Measurements from ENCODE around the gene SLC7A6. TPM values are rescaled to one million over a fixed set of nuclear protein-coding genes. Genes with fewer than 3 reads are reported as not detected.

The SLC7A6 gene
- total and polyA plus RNA-seq, 10 of the 15 experiments (the other 5 are each of a cell fraction or from before 2014, with no cell fraction given): 8.2 to 60.4 (median 28.6) TPM

- Histone ChIP-seq H3K9ac (ENCODE audit: control insufficient read depth, insufficient read depth, low read length) (no peak overlapping the region), H3K9me3 (replicated peaks; ENCODE audit: control insufficient read depth, insufficient read depth, low read length) (no peaks in the 10 kb centered on the region), H4K20me1 (ENCODE audit: control insufficient read depth, insufficient read depth) (no peaks in the 10 kb centered on the region), H2AFZ (ENCODE audit: control insufficient read depth, low read depth, low read length) (no peak overlapping the region), H3K4me1 (ENCODE audit: control insufficient read depth, insufficient read depth, low read length) (peaks cover 17% of the 10 kb centered on the region), H3K27ac (ENCODE audit: control insufficient read depth, insufficient read depth) (no peak overlapping the region), H3K4me2 (ENCODE audit: control insufficient read depth, insufficient read depth) (no peak overlapping the region), H3K4me3 (no peak overlapping the region), H3K36me3 (ENCODE audit: control insufficient read depth in 2 of 2, insufficient read depth in 2 of 2, low read length in 1 of 2) (peaks cover 1 to 3% of the 10 kb centered on the region in 2 experiments; a peak in 2 of 4 replicates), H3K79me2 (ENCODE audit: control insufficient read depth, insufficient read depth, low read length) (no peaks in the 10 kb centered on the region), H3K27me3 (replicated peaks in 1 of 2; ENCODE audit: control insufficient read depth in 2 of 2, insufficient read depth in 2 of 2, low read length in 1 of 2) (no peaks in the 10 kb centered on the region)
- in situ Hi-C loops (cut with MboI): no loop called here
- RAD21 ChIA-PET (ENCODE audit: unreplicated experiment): no interaction called here
- intact Hi-C loops (cut with micrococcal nuclease; ENCODE audit: unreplicated experiment): no loop called here
- SMC1A ChIA-PET (ENCODE audit: uncharacterized antibody, unreplicated experiment): interaction anchor here (1.4 kb wide), 1 partner anchor 9 kb away, joined by 3 read pairs; the partner anchor contains the start of gene PLA2G15
- FAIRE-seq (no peak), DNase-seq (ENCODE audit: low read depth, low spot score) (no peak), ATAC-seq (no peak)
- WGBS (ENCODE audit: insufficient coverage, insufficient replicate concordance, low lambda C conversion rate, missing lambda C conversion rate): 86% methylated on average over 4 of the region's 4 CpGs
- BruUV-seq (replicated peaks): no TSS peak
- POLR2A ChIA-PET: no interaction called here
- CTCF ChIA-PET: interaction anchor here (1.5 to 3.2 kb wide), 2 partner anchors 11 to 13 kb away, joined by 3 to 11 read pairs; partner anchors contain the start of gene SLC7A6
- TF ChIP-seq, protein P1, sequence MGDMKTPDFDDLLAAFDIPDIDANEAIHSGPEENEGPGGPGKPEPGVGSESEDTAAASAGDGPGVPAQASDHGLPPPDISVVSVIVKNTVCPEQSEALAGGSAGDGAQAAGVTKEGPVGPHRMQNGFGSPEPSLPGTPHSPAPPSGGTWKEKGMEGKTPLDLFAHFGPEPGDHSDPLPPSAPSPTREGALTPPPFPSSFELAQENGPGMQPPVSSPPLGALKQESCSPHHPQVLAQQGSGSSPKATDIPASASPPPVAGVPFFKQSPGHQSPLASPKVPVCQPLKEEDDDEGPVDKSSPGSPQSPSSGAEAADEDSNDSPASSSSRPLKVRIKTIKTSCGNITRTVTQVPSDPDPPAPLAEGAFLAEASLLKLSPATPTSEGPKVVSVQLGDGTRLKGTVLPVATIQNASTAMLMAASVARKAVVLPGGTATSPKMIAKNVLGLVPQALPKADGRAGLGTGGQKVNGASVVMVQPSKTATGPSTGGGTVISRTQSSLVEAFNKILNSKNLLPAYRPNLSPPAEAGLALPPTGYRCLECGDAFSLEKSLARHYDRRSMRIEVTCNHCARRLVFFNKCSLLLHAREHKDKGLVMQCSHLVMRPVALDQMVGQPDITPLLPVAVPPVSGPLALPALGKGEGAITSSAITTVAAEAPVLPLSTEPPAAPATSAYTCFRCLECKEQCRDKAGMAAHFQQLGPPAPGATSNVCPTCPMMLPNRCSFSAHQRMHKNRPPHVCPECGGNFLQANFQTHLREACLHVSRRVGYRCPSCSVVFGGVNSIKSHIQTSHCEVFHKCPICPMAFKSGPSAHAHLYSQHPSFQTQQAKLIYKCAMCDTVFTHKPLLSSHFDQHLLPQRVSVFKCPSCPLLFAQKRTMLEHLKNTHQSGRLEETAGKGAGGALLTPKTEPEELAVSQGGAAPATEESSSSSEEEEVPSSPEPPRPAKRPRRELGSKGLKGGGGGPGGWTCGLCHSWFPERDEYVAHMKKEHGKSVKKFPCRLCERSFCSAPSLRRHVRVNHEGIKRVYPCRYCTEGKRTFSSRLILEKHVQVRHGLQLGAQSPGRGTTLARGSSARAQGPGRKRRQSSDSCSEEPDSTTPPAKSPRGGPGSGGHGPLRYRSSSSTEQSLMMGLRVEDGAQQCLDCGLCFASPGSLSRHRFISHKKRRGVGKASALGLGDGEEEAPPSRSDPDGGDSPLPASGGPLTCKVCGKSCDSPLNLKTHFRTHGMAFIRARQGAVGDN (IDR thresholded peaks at IDR 0.05): no peak
- TF ChIP-seq EED (IDR thresholded peaks at IDR 0.05; ENCODE audit: low read depth) (no peak), NFIC (IDR thresholded peaks at IDR 0.05; ENCODE audit: low read depth, low read length) (no peak), KLF5 (IDR thresholded peaks at IDR 0.05; ENCODE audit: partially characterized antibody) (no peak), NFYB (IDR thresholded peaks at IDR 0.05; ENCODE audit: insufficient read depth, low read depth, low read length) (no peak), RELA (IDR thresholded peaks at IDR 0.05; ENCODE audit: borderline replicate concordance, partially characterized antibody) (no peak), SMARCA5 (IDR thresholded peaks at IDR 0.05) (no peak), ATF7 (IDR thresholded peaks at IDR 0.05; ENCODE audit: low read depth) (no peak), HDGF (IDR thresholded peaks at IDR 0.05) (no peak), ATF2 (IDR thresholded peaks at IDR 0.05; ENCODE audit: low read length) (no peak), CHD4 (IDR thresholded peaks at IDR 0.05) (no peak), POLR2A (IDR thresholded peaks at IDR 0.05; ENCODE audit: low read depth, low read length) (no peak), CREM (IDR thresholded peaks at IDR 0.05; ENCODE audit: low read depth) (no peak)
- TF ChIP-seq, protein P2, sequence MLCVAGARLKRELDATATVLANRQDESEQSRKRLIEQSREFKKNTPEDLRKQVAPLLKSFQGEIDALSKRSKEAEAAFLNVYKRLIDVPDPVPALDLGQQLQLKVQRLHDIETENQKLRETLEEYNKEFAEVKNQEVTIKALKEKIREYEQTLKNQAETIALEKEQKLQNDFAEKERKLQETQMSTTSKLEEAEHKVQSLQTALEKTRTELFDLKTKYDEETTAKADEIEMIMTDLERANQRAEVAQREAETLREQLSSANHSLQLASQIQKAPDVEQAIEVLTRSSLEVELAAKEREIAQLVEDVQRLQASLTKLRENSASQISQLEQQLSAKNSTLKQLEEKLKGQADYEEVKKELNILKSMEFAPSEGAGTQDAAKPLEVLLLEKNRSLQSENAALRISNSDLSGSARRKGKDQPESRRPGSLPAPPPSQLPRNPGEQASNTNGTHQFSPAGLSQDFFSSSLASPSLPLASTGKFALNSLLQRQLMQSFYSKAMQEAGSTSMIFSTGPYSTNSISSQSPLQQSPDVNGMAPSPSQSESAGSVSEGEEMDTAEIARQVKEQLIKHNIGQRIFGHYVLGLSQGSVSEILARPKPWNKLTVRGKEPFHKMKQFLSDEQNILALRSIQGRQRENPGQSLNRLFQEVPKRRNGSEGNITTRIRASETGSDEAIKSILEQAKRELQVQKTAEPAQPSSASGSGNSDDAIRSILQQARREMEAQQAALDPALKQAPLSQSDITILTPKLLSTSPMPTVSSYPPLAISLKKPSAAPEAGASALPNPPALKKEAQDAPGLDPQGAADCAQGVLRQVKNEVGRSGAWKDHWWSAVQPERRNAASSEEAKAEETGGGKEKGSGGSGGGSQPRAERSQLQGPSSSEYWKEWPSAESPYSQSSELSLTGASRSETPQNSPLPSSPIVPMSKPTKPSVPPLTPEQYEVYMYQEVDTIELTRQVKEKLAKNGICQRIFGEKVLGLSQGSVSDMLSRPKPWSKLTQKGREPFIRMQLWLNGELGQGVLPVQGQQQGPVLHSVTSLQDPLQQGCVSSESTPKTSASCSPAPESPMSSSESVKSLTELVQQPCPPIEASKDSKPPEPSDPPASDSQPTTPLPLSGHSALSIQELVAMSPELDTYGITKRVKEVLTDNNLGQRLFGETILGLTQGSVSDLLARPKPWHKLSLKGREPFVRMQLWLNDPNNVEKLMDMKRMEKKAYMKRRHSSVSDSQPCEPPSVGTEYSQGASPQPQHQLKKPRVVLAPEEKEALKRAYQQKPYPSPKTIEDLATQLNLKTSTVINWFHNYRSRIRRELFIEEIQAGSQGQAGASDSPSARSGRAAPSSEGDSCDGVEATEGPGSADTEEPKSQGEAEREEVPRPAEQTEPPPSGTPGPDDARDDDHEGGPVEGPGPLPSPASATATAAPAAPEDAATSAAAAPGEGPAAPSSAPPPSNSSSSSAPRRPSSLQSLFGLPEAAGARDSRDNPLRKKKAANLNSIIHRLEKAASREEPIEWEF (IDR thresholded peaks at IDR 0.05; ENCODE audit: insufficient replicate concordance, low read depth, low read length): no peak
These were observed 10.6 kb upstream of the SLC7A6 start for GRCh38 chr16:68253721-68254120.

Measured in GM12878 (cell line).